ENCODE data around the gene DEGS2.

GRCh38 chr14:100173353-100173752 is 13.9 kb upstream of the DEGS2 start:
- TF ChIP-seq CTCF (IDR thresholded peaks at IDR 0.05) (no peak), POLR2A (IDR thresholded peaks at IDR 0.05) (no peak)

All from testis (tissue), 2 donors.